Ishikawa (cell line): ENCODE measurements around the gene ATP1B1.

ENCODE experiments used
- EP300 ChIP-seq: IDR thresholded peaks from 2 replicates; pipeline ENCODE4 v1.6.1; 2012; ENCODE audit warnings: borderline replicate concordance
- TAF1 ChIP-seq: IDR thresholded peaks from 2 replicates; pipeline ENCODE4 v1.6.1; 2012; ENCODE audit warnings: low read depth, mild to moderate bottlenecking
- TCF12 ChIP-seq: IDR thresholded peaks from 2 replicates; pipeline ENCODE4 v1.6.1; 2012; ENCODE audit warnings: low read depth
- TEAD4 ChIP-seq: IDR thresholded peaks from 2 replicates; pipeline ENCODE4 v1.6.1; 2012
- TF ChIP-seq, protein P1 (sequence below): IDR thresholded peaks from 2 replicates; pipeline ENCODE4 v1.6.1; 2012

DNA sequence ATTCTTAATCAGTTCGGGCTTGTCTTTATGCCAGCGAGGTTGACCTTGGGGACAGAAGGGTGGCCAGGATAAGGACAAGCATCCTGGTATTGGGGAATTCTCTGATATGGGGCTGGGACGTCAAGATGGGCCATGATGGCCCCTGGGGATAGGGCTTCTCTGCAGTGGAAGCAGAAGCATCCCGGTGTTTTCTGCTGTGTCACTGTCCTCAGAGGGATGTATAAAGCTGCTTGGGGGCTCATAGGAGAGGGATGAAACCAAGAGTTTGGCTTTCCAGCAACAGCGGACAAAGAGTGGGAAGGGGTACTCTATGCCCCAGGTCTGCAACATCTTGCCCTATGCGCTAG, 1.4 kb upstream of the ATP1B1 start:
- TF ChIP-seq TCF12 (no peak), EP300 (no peak), TEAD4 (no peak), TAF1 (no peak)
- TF ChIP-seq, protein P1, sequence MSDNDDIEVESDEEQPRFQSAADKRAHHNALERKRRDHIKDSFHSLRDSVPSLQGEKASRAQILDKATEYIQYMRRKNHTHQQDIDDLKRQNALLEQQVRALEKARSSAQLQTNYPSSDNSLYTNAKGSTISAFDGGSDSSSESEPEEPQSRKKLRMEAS = no peak
